Lung (tissue), 16 donors: ENCODE data around the gene BBS10. TPM values are rescaled to one million over a fixed set of nuclear protein-coding genes. Genes with fewer than 3 reads are reported as not detected.
A peak's percentile ranks its signal among the peaks of the same experiment; 100 is the strongest.

ENCODE experiments used
- ATAC-seq: fragments of 200-7000 bp; cut with Tn5 transposase; one replicate; pipeline ENCODE4 v1.9.1; 2020; ENCODE audit warnings: moderate number of reproducible peaks; ENCODE audit not compliant: insufficient read depth, low FRiP score
- DNase-seq, 3 donors: peaks; one replicate each; pipeline ENCODE4 v3.0.0-alpha.2; 2013 to 2017
- H3K27ac ChIP-seq, 2 donors: one replicate each; pipeline ENCODE4 v1.5.1; 2013; ENCODE audit warnings: mild to moderate bottlenecking in 2 of 2, moderate library complexity in 2 of 2, control low read depth in 1 of 2, inconsistent platforms in 1 of 2, low read depth in 1 of 2, low read length in 1 of 2
- H3K27me3 ChIP-seq, 3 donors: one replicate each; pipeline ENCODE4 v1.5.1; 2013; ENCODE audit warnings: low read length in 2 of 3; ENCODE audit not compliant: control insufficient read depth in 3 of 3, insufficient read depth in 3 of 3
- H3K36me3 ChIP-seq, 4 donors: one replicate each; pipeline ENCODE4 v1.5.1; 2013; ENCODE audit warnings: low read length in 4 of 4, mild to moderate bottlenecking in 1 of 4, moderate library complexity in 1 of 4; ENCODE audit not compliant: control insufficient read depth in 4 of 4, insufficient read depth in 4 of 4
- H3K4me1 ChIP-seq, 5 donors: one replicate each; pipeline ENCODE4 v1.5.1; 2013; ENCODE audit warnings: low read length in 5 of 5, mild to moderate bottlenecking in 2 of 5, moderate library complexity in 1 of 5; ENCODE audit not compliant: control insufficient read depth in 5 of 5, insufficient read depth in 5 of 5
- H3K4me3 ChIP-seq: one replicate; pipeline ENCODE4 v1.5.1; 2013; ENCODE audit warnings: mild to moderate bottlenecking, control low read depth, moderate library complexity
- H3K9ac ChIP-seq, 2 donors: one replicate each; pipeline ENCODE4 v1.5.1; 2013; ENCODE audit warnings: low read length in 2 of 2, control low read depth in 1 of 2; ENCODE audit not compliant: insufficient read depth in 1 of 2
- H3K9me3 ChIP-seq, 4 donors: one replicate each; pipeline ENCODE4 v1.5.1; 2013; ENCODE audit warnings: low read length in 3 of 4, mild to moderate bottlenecking in 1 of 4, moderate library complexity in 1 of 4; ENCODE audit not compliant: control insufficient read depth in 4 of 4, insufficient read depth in 3 of 4
- CTCF ChIP-seq: IDR thresholded peaks from 2 replicates; pipeline ENCODE4 v1.5.1; 2012; ENCODE audit warnings: mild to moderate bottlenecking; ENCODE audit errors: control extremely low read depth, extremely low read depth
- WGBS, 2 donors: extraction: QIAGEN DNeasy Blood & Tissue Kit; methylation state at CpG; one replicate each; pipeline ENCODE4 v1.1.7; 2013; 5-methylcytosine and 5-hydroxymethylcytosine counted together
- long read RNA-seq, 5 donors: transcript quantifications; one replicate each; lab custom pipeline, GENCODE V29; 2026
- polyA plus RNA-seq, 2 donors: library from polyadenylated mRNA; stranded (reverse); fragments of 200-250 nt; gene quantifications; one replicate each; pipeline ENCODE4 v1.2.1, GENCODE V29; 2013
- total RNA-seq, 2 donors: library from RNA; depleted of rRNA in 1 of 2; stranded (reverse); fragments of >200 nt in 1 of 2; gene quantifications; one replicate each; pipeline ENCODE4 v1.2.1, GENCODE V29; 2014 to 2021
- donor health status: control.
- donor health status: control.
- donor health status: Bipolar disorder and iron deficiency.
- donor health status: healthy.
- donor health status: DM: yes; HTN: yes; CAD: no.

Gene BBS10
- 10 to 100 TPM; 10.8 to 28.9 TPM for total RNA-seq
- 1 to 10 TPM; 5.1 to 6.9 TPM for polyA plus RNA-seq
- long read RNA-seq, donor 1, transcript BBS10-201 (2 exons, 3,595 nt): major isoform, 12 of 12 reads
- long read RNA-seq, donor 1, partial matches to known transcripts: 0 of 12 reads
- long read RNA-seq, donor 1, other reads (novel, unspliced or antisense): 0 of 12 reads
- long read RNA-seq, donor 2, partial matches to known transcripts: 0 of 2 reads
- long read RNA-seq, donor 2, other reads (novel, unspliced or antisense): 0 of 2 reads
- long read RNA-seq, donor 3, partial matches to known transcripts: 0 of 4 reads
- long read RNA-seq, donor 3, other reads (novel, unspliced or antisense): 0 of 4 reads
- long read RNA-seq, donor 4, partial matches to known transcripts: 0 of 3 reads
- long read RNA-seq, donor 4, other reads (novel, unspliced or antisense): 0 of 3 reads
- long read RNA-seq, donor 5, transcript BBS10-201 (2 exons, 3,595 nt): major isoform, 13 of 13 reads
- long read RNA-seq, donor 5, partial matches to known transcripts: 0 of 13 reads
- long read RNA-seq, donor 5, other reads (novel, unspliced or antisense): 0 of 13 reads

GRCh38 chr12:76348079-76348901 is at the start of gene BBS10:
BBS10 (minus strand) TSS chr12:76348415; CDS start chr12:76348358, 57 bp downstream.
- H3K36me3 ChIP-seq: peaks cover 0 to 2% (median under 1%) of the 10 kb centered on the region in 4 donors
- H3K4me3 ChIP-seq: peak within 1 kb of the TSS; percentile 85
- WGBS, 2 donors: 1 to 2% methylated on average over 49 of the region's 49 CpGs
- peak; percentile 93 to 96 (median 94) for DNase-seq
- peaks cover 0 to 25% (median 13%) of the 10 kb centered on the region in 5 donors for H3K4me1 ChIP-seq
- H3K9me3 ChIP-seq: no peaks in the 10 kb centered on the region
- H3K27ac ChIP-seq: peak within 1 kb of the TSS; percentile 93 to 94
- H3K9ac ChIP-seq: peak within 1 kb of the TSS; percentile 87 to 89
- peak; percentile 94 for ATAC-seq
- TF ChIP-seq CTCF: no peak
- no peaks in the 10 kb centered on the region for H3K27me3 ChIP-seq

GRCh38 chr12:76391461-76391860 is 43.2 kb upstream of the BBS10 start:
- Histone ChIP-seq H3K4me1 (peaks cover 0 to 4% (median 0%) of the 10 kb centered on the region in 5 donors), H3K27me3 (no peaks in the 10 kb centered on the region), H3K27ac (no peak overlapping the region), H3K9me3 (no peaks in the 10 kb centered on the region), H3K4me3 (no peak overlapping the region), H3K36me3 (peaks cover 11 to 25% (median 20%) of the 10 kb centered on the region in 4 donors), H3K9ac (no peak overlapping the region)
- WGBS, 2 donors: 97 to 100% methylated on average over 1 of the region's 1 CpG
- no peak for TF ChIP-seq CTCF
- ATAC-seq (no peak), DNase-seq (no peak)

GRCh38 chr12:76387614-76388013 is 39.4 kb upstream of the BBS10 start:
- Histone ChIP-seq H3K4me3 (no peak overlapping the region), H3K27ac (no peak overlapping the region), H3K9ac (no peak overlapping the region), H3K36me3 (peaks cover 14 to 39% (median 24%) of the 10 kb centered on the region in 4 donors), H3K9me3 (no peaks in the 10 kb centered on the region), H3K4me1 (peaks cover 0 to 4% (median 0%) of the 10 kb centered on the region in 5 donors), H3K27me3 (no peaks in the 10 kb centered on the region)
- no peak for DNase-seq
- no peak for ATAC-seq
- 95 to 99% methylated on average over 2 of the region's 2 CpGs for WGBS, 2 donors
- TF ChIP-seq CTCF: no peak
